NCI-H460 (cell line): Measurements from ENCODE around the gene KIFBP. TPM values are rescaled to one million over a fixed set of nuclear protein-coding genes. Genes with fewer than 3 reads are reported as not detected.

Source experiments
- DNase-seq: peaks from one replicate; pipeline ENCODE4 v3.0.0-alpha.2; 2016; ENCODE audit warnings: low read depth; ENCODE audit errors: extremely low read depth
- total RNA-seq: library from RNA; depleted of rRNA; stranded (reverse); fragments of >200 nt; shearing (Covaris generic); gene quantifications from 2 replicates; pipeline ENCODE4 v1.2.3, GENCODE V29; 2014

The KIFBP gene
- total RNA-seq, 1 experiment from 2014 or later, result 39.8 TPM

DNA sequence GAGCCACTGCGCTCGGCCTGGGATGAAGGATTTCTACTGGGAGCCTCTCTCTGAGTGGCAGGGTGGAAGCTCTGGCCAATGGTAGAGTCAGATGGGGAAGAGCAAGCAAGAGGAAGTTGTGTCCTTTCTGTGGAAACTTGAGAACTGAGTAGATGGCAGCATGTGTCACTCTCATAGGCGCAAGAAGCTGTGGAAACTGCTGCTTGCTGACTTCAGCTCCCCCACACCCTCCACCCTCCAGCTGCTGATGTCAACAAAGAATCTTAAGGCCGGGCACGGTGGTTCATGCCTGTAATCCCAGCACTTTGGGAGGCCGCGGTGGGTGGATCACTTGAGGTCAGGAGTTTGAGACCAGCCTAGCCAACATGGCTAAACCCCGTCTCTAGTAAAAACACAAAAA is 59.5 kb downstream of the KIFBP start:
- DNase-seq, result no peak

DNA sequence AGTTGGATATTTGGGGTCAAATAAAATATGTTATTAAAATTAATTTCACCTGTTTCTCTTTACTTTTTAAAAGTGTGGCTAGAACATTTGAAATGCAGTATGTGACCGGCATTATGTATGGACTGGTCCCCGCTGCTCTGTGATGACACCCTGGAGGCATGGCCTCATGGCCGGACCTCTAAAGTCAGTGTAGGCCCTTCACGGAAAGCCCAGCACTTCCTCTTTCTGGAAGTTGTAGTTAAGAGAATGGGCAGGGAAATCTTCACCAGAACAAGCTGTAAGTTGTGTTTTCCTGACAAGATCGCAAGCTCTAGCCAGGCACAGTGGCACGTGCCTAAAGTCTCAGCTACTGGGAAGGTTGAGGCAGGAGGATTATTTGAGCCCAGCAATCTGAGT is 61.0 kb downstream of the KIFBP start:
- DNase-seq, result no peak

DNA sequence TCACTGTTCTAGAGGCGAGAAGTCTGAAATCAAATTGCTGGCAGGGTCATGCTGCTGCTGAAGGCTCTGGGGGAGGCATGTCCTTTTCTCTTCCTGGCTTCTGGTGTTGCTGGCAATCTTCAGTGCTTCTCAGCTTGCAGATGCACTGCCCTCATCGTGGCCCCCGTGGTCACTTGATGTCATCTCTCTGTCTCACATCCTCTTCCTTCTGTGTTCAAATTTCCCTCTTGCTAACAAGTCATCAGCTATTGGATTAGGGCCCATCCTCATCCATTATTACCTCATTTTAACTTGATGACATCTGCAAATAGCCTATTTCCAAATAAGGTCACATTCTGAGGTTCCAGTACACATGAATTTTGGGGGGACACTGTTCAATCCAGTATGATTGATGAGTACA is 62.7 kb downstream of the KIFBP start:
- no peak for DNase-seq

- DNase-seq, result no peak
Measured at GRCh38 chr10:69051710-69052487, 63.3 kb downstream of the KIFBP start.

GRCh38 chr10:69052736-69053135 is 64.1 kb downstream of the KIFBP start:
- DNase-seq, result no peak

DNA sequence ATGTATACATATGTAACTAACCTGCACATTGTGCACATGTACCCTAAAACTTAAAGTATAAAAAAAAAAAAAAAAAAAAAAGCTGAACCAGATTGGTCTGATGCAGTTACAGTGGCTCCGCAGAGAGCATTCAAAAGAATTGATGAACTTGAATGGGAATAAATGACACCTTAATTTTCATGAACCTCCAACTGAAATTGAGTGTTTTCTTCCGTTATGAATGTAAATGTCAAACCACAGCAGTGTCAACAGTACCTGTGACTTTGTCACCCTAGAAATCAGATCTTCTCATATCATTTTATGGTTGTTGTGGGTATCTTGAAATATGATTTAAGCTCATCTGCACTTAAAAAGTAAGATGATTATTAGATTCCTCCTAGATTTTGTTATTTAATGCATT is 66.6 kb downstream of the KIFBP start:
- DNase-seq, result no peak

- no peak for DNase-seq
Measured at GRCh38 chr10:69056129-69056528, 67.5 kb downstream of the KIFBP start.

- no peak for DNase-seq
Measured at GRCh38 chr10:69056536-69057260, 68.1 kb downstream of the KIFBP start.

DNA sequence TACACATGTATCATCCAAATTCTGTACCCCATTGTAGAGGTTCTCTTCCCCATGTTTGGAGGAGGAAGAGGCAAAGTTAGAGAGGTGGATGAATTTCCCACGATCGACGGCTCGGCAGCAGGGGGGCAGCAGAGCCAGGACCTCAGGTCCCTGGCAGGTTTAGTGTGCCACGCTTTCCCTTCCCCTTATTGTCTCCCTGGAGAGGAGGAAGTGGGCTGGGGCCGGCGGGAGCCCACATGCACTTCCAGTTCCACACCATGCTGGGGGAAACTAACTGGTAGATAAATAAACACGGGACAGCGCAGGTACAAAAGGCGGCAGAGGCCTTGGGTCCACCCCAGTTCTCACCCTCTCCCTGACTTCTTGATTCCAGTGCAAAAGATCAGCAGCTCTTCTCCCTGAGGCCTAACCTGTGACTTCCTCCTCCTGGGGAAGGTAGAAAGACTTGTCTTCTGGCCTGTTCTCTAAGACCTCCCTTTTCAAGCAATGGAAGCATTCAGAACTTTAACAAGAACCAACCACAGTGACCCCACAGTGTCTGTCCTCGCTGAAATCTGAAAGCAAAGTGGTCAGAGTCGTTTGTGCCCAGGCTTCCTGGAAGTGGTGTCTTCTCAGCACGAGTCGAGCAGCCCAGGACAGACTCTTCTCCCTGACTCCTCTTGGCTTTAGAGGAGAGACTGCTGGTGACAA is 68.8 kb downstream of the KIFBP start:
- DNase-seq, result no peak

- no peak for DNase-seq
Measured at GRCh38 chr10:69057951-69058297, 69.3 kb downstream of the KIFBP start.

GRCh38 chr10:69060127-69060798 is 71.7 kb downstream of the KIFBP start:
- DNase-seq, result no peak

- peak; percentile 97 for DNase-seq
Measured at GRCh38 chr10:69061305-69062161, 72.9 kb downstream of the KIFBP start.

GRCh38 chr10:69062901-69063300 is 74.3 kb downstream of the KIFBP start:
- no peak for DNase-seq

GRCh38 chr10:69064762-69065328 is 76.2 kb downstream of the KIFBP start:
- DNase-seq, result no peak

- no peak for DNase-seq
Measured at GRCh38 chr10:69065406-69066361, 77.1 kb downstream of the KIFBP start.
